Measurements from ENCODE around the gene SNTA1. TPM values are rescaled to one million over a fixed set of nuclear protein-coding genes. Genes with fewer than 3 reads are reported as not detected.

The SNTA1 gene
- total and polyA plus RNA-seq, 2 of the 8 experiments (the other 6 are each of a cell fraction or from before 2014, with no cell fraction given), result 4.5 to 8.0 TPM

- Histone ChIP-seq H2AK5ac (ENCODE audit: low read depth, low read length) (no peak overlapping the region), H3K4me3 (ENCODE audit: extremely low read depth in 1 of 4, insufficient read depth in 2 of 4, low read depth in 3 of 4, low read length in 4 of 4) (no peak overlapping the region), H3K9me3 (ENCODE audit: insufficient read depth in 2 of 2, low read depth in 1 of 2, low read length in 1 of 2) (no peaks in the 10 kb centered on the region), H3K56ac (replicated peaks; ENCODE audit: insufficient read length, low read depth, low read length) (no peak overlapping the region), H2BK20ac (ENCODE audit: low read length) (no peak overlapping the region), H3K23me2 (ENCODE audit: low read depth, low read length) (no peaks in the 10 kb centered on the region), H2BK15ac (ENCODE audit: low read length) (no peak overlapping the region), H3K4ac (replicated peaks; ENCODE audit: insufficient read length, low read depth, low read length) (no peak overlapping the region), H3K23ac (ENCODE audit: insufficient read length) (no peak overlapping the region), H3K14ac (ENCODE audit: insufficient read length) (no peak overlapping the region), H4K91ac (replicated peaks; ENCODE audit: insufficient read length, low read length) (no peak overlapping the region), H2AFZ (ENCODE audit: low read length) (no peak overlapping the region), H3K4me1 (replicated peaks in 1 of 4; ENCODE audit: control insufficient read depth in 3 of 4, insufficient read depth in 4 of 4, low read length in 3 of 4) (peaks cover 3 to 18% (median 10%) of the 10 kb centered on the region in 4 experiments), H3K27me3 (replicated peaks in 1 of 4; ENCODE audit: control insufficient read depth in 3 of 4, extremely low read depth in 1 of 4, insufficient read depth in 3 of 4, low read length in 3 of 4) (no peaks in the 10 kb centered on the region), H4K20me1 (replicated peaks in 1 of 2; ENCODE audit: control insufficient read depth in 1 of 2, insufficient read depth in 2 of 2, low read length in 2 of 2) (no peaks in the 10 kb centered on the region), H4K5ac (ENCODE audit: insufficient read length, low read depth, low read length) (no peak overlapping the region), H3K4me2 (ENCODE audit: insufficient read depth in 1 of 2, low read depth in 2 of 2, low read length in 2 of 2) (no peak overlapping the region), H3K27ac (ENCODE audit: low read depth, low read length) (no peak overlapping the region), H2BK5ac (ENCODE audit: low read depth, low read length) (no peak overlapping the region), H3K36me3 (ENCODE audit: control insufficient read depth in 2 of 4, insufficient read depth in 4 of 4, low read length in 3 of 4) (no peaks in the 10 kb centered on the region), H3K18ac (ENCODE audit: extremely low read depth, low read length) (no peak overlapping the region), H3K79me2 (ENCODE audit: control insufficient read depth in 1 of 2, insufficient read depth in 2 of 2, low read length in 2 of 2) (no peaks in the 10 kb centered on the region), H3K9ac (replicated peaks in 1 of 4; ENCODE audit: extremely low read depth in 1 of 4, low read depth in 3 of 4, low read length in 3 of 4) (no peak overlapping the region), H2BK120ac (replicated peaks; ENCODE audit: low read depth, low read length) (no peak overlapping the region), H3K79me1 (ENCODE audit: low read depth, low read length) (no peaks in the 10 kb centered on the region), H2BK12ac (ENCODE audit: low read depth, low read length) (no peak overlapping the region), H4K8ac (ENCODE audit: extremely low read depth, insufficient read depth, low read length) (no peak overlapping the region)
- DNase-seq (ENCODE audit: low read depth in 1 of 2, low spot score in 2 of 2), result no peak
- TF ChIP-seq SRF (IDR thresholded peaks at IDR 0.05; ENCODE audit: low read depth, low read length) (no peak), PHF8 (conservative IDR thresholded peaks at IDR 0.05; ENCODE audit: low read depth, low read length) (no peak), TBP (IDR thresholded peaks at IDR 0.05; ENCODE audit: low read depth, low read length) (no peak), SUZ12 (IDR thresholded peaks at IDR 0.05; ENCODE audit: low read length) (no peak), NANOG (IDR thresholded peaks at IDR 0.05; ENCODE audit: insufficient read depth, low read depth, low read length, poor library complexity, severe bottlenecking) (no peak), MAX (IDR thresholded peaks at IDR 0.05) (no peak), SIN3A (conservative IDR thresholded peaks at IDR 0.05 in 1 of 2, IDR thresholded peaks at IDR 0.05 in 1 of 2; ENCODE audit: low read depth in 1 of 2, low read length in 2 of 2) (no peak)
- FAIRE-seq, result no peak
- CTCF ChIA-PET (ENCODE audit: partially characterized antibody), result interaction anchor here (1.1 to 1.6 kb wide), 2 partner anchors 18 to 26 kb away, joined by 3 to 5 read pairs; no protein-coding TSS in a partner anchor
- POLR2A ChIA-PET (ENCODE audit: partially characterized antibody), result interaction anchor here (1.8 kb wide), 1 partner anchor 15 kb away, joined by 6 read pairs; the partner anchor contains the start of gene CBFA2T2
- 84% methylated on average over 7 of the region's 11 CpGs; no CpG with 5 or more reads in 1 of the 2 experiments for WGBS, 2 experiments (ENCODE audit: extremely low coverage in 1 of 2, insufficient coverage in 1 of 2, insufficient read length in 1 of 2, insufficient replicate concordance in 2 of 2, low coverage in 1 of 2, low lambda C conversion rate in 2 of 2, missing lambda C conversion rate in 1 of 2)
Observed at GRCh38 chr20:33474963-33475362, 31.4 kb upstream of the SNTA1 start.

Data from H1 (cell line).